Measurements from ENCODE around the gene NFE2L3. TPM values are rescaled to one million over a fixed set of nuclear protein-coding genes. Genes with fewer than 3 reads are reported as not detected.

NFE2L3 gene
- total RNA-seq, 5 donors from 2014 or later (not counting 1 experiment from before 2014, with no cell fraction given), result 1.8 to 6.2 (median 5.1) TPM

DNA sequence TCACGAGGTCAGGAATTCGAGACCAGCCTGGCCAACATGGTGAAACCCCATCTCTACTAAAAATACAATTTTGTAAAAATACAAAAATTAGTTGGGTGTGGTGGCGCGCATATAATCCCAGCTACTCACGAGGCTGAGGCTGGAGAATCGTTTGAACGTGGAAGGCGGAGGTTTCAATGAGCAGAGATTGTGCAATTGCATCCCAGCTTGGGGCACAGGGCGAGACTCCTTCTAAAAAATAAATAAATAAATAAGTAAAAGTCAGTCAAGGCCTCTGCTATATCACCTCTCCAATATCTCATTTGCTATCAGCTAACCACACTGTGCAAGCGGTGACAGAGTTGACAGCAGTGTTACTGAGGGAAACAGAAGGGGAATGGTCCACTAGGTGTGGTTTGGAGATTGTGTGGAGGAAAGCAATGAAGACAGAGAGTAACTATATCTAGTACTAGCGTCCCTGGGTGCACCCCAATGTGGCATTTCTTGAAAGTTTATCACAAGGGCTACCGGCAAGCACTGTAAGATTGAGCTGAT, 20.9 kb upstream of the NFE2L3 start:
- Histone ChIP-seq H3K27me3 (replicated peaks in 1 of 2; ENCODE audit: control insufficient read depth in 2 of 2, extremely low read depth in 1 of 2, insufficient read depth in 2 of 2, low read length in 1 of 2) (peaks cover 0 to 7% of the 10 kb centered on the region in 2 experiments), H3K9me3 (no peaks in the 10 kb centered on the region), H3K36me3 (ENCODE audit: control insufficient read depth in 2 of 2, extremely low read depth in 1 of 2, insufficient read depth in 1 of 2, low read length in 1 of 2) (no peaks in the 10 kb centered on the region), H3K27ac (ENCODE audit: low read length) (no peak overlapping the region), H3K4me1 (ENCODE audit: control insufficient read depth in 1 of 2, extremely low read depth in 1 of 2, insufficient read depth in 2 of 2, low read length in 2 of 2) (no peaks in the 10 kb centered on the region), H3K4me3 (ENCODE audit: control insufficient read depth in 1 of 2, extremely low read depth in 1 of 2, low read length in 1 of 2) (no peak overlapping the region)
- peaks cover 0 to 2% (median 0%) of the 10 kb centered on the region in 3 donors for H3K4me1 Mint-ChIP-seq
- POLR2A ChIA-PET, result no interaction called here
- no peak overlapping the region for H3K27ac Mint-ChIP-seq
- CTCF ChIA-PET, result no interaction called here
- H3K27me3 Mint-ChIP-seq, result peaks cover 0 to 6% of the 10 kb centered on the region in 2 donors
- WGBS (ENCODE audit: insufficient coverage), result 67% methylated on average over 2 of the region's 12 CpGs
- no peaks in the 10 kb centered on the region for H3K36me3 Mint-ChIP-seq
- DNase-seq (no peak), ATAC-seq (replicated peaks in 1 of 4) (no peak)
- H3K9me3 Mint-ChIP-seq, result no peaks in the 10 kb centered on the region
- no peak overlapping the region for H3K4me3 Mint-ChIP-seq

DNA sequence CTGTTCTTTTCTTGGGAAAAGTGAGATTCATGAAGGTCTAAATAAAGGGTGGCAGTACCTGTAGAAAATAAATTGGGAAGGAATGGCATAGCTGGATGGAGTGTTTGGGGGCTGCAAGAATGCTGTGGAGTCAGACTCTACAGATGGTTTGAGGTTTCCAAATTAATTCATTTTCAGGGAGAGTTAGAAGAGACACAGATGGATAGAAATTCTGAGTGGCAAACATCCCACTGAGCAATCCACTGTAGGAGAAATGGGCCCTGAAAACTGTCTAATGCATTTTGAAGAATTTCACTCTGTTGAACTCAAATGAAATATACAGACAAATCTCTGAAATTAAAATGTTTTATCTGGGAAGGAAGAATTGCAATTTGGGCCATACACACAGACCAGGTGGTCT, 16.9 kb upstream of the NFE2L3 start:
- CTCF ChIA-PET, result no interaction called here

DNA sequence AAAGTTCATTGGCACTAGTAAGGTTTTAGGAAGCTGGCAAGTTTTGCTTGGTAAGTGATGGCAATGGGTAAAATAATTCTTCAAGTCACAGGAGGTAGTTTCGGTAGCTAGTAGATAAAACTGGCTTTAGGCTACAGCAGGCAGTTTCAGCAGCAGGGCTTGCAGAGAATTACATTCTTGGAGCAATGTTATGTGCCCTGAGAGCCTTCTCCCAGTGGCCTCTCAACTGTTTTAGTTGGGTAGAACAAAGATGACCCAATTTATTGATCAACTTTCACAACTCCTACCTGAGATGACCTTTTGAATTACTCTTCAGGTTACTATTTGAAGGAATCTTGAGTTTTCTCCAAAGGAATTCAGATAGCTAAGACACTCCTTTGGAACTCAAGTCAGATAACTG, 16.4 kb upstream of the NFE2L3 start:
- ATAC-seq (replicated peaks in 1 of 4) (no peak), DNase-seq (no peak)
- ChIA-PET CTCF (interaction anchor here in 1 of 2 donors (0.6 kb wide), 1 partner anchor 75 kb away, joined by 8 read pairs; no protein-coding TSS in a partner anchor), POLR2A (no interaction called here)
- H3K4me3 ChIP-seq (ENCODE audit: control insufficient read depth in 1 of 2, extremely low read depth in 1 of 2, low read length in 1 of 2), result no peak overlapping the region
- H3K36me3 ChIP-seq (ENCODE audit: control insufficient read depth in 2 of 2, extremely low read depth in 1 of 2, insufficient read depth in 1 of 2, low read length in 1 of 2), result no peaks in the 10 kb centered on the region
- peaks cover 0 to 6% of the 10 kb centered on the region in 2 experiments for H3K27me3 ChIP-seq (replicated peaks in 1 of 2; ENCODE audit: control insufficient read depth in 2 of 2, extremely low read depth in 1 of 2, insufficient read depth in 2 of 2, low read length in 1 of 2)
- no peaks in the 10 kb centered on the region for H3K4me1 Mint-ChIP-seq
- H3K36me3 Mint-ChIP-seq, result no peaks in the 10 kb centered on the region
- no peak overlapping the region for H3K4me3 Mint-ChIP-seq
- no peaks in the 10 kb centered on the region for H3K9me3 ChIP-seq
- 100% methylated on average over 1 of the region's 1 CpG for WGBS (ENCODE audit: insufficient coverage)
- no peaks in the 10 kb centered on the region for H3K4me1 ChIP-seq (ENCODE audit: control insufficient read depth in 1 of 2, extremely low read depth in 1 of 2, insufficient read depth in 2 of 2, low read length in 2 of 2)
- H3K27ac Mint-ChIP-seq, result no peak overlapping the region
- H3K27me3 Mint-ChIP-seq, result peaks cover 0 to 4% of the 10 kb centered on the region in 2 donors
- no peaks in the 10 kb centered on the region for H3K9me3 Mint-ChIP-seq
- no peak overlapping the region for H3K27ac ChIP-seq (ENCODE audit: low read length)

More for the DNA sequence above, 16.9 kb upstream of the NFE2L3 start:
- H3K36me3 Mint-ChIP-seq, result no peaks in the 10 kb centered on the region
- DNase-seq (no peak), ATAC-seq (replicated peaks in 1 of 4) (no peak)
- H3K27me3 Mint-ChIP-seq, result peaks cover 0 to 4% of the 10 kb centered on the region in 2 donors
- H3K4me1 Mint-ChIP-seq, result no peaks in the 10 kb centered on the region
- POLR2A ChIA-PET, result no interaction called here
- H3K27me3 ChIP-seq (replicated peaks in 1 of 2; ENCODE audit: control insufficient read depth in 2 of 2, extremely low read depth in 1 of 2, insufficient read depth in 2 of 2, low read length in 1 of 2), result peaks cover 0 to 10% of the 10 kb centered on the region in 2 experiments
- H3K9me3 ChIP-seq, result no peaks in the 10 kb centered on the region
- H3K27ac Mint-ChIP-seq, result no peak overlapping the region
- H3K4me3 Mint-ChIP-seq, result no peak overlapping the region
- H3K36me3 ChIP-seq (ENCODE audit: control insufficient read depth in 2 of 2, extremely low read depth in 1 of 2, insufficient read depth in 1 of 2, low read length in 1 of 2), result no peaks in the 10 kb centered on the region
- H3K9me3 Mint-ChIP-seq, result no peaks in the 10 kb centered on the region
- no peaks in the 10 kb centered on the region for H3K4me1 ChIP-seq (ENCODE audit: control insufficient read depth in 1 of 2, extremely low read depth in 1 of 2, insufficient read depth in 2 of 2, low read length in 2 of 2)
- H3K27ac ChIP-seq (ENCODE audit: low read length), result no peak overlapping the region
- H3K4me3 ChIP-seq (ENCODE audit: control insufficient read depth in 1 of 2, extremely low read depth in 1 of 2, low read length in 1 of 2), result no peak overlapping the region

DNA sequence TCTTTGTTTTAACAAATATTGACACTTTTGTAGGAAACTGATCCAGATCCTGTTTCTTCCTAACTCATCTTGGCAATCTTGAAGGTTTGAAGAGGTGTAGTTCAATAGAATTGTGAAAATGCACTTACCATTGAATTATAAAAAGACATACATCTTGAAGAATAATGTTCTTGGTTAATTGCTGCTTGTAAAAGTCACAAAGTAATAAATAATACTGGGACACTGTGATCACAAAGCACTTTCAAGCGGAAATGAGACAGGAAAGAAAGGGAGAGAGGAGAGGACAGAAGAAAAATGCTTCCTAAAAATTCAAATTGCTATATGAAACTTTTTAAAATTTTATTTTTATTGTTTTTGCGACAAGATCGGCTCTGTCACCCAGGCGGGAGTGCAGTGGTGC, 15.2 kb upstream of the NFE2L3 start:
- H3K4me1 Mint-ChIP-seq, result no peaks in the 10 kb centered on the region
- Histone ChIP-seq H3K27me3 (replicated peaks in 1 of 2; ENCODE audit: control insufficient read depth in 2 of 2, extremely low read depth in 1 of 2, insufficient read depth in 2 of 2, low read length in 1 of 2) (peaks cover 0 to 3% of the 10 kb centered on the region in 2 experiments), H3K36me3 (ENCODE audit: control insufficient read depth in 2 of 2, extremely low read depth in 1 of 2, insufficient read depth in 1 of 2, low read length in 1 of 2) (no peaks in the 10 kb centered on the region), H3K27ac (ENCODE audit: low read length) (no peak overlapping the region), H3K9me3 (no peaks in the 10 kb centered on the region), H3K4me3 (ENCODE audit: control insufficient read depth in 1 of 2, extremely low read depth in 1 of 2, low read length in 1 of 2) (no peak overlapping the region), H3K4me1 (ENCODE audit: control insufficient read depth in 1 of 2, extremely low read depth in 1 of 2, insufficient read depth in 2 of 2, low read length in 2 of 2) (no peaks in the 10 kb centered on the region)
- ChIA-PET POLR2A (no interaction called here), CTCF (no interaction called here)
- DNase-seq (no peak), ATAC-seq (replicated peaks in 1 of 4) (no peak)
- no peak overlapping the region for H3K4me3 Mint-ChIP-seq
- H3K27ac Mint-ChIP-seq, result no peak overlapping the region
- peaks cover 0 to 2% of the 10 kb centered on the region in 2 donors for H3K27me3 Mint-ChIP-seq
- no CpG with 5 or more reads among the region's 4 CpGs for WGBS (ENCODE audit: insufficient coverage)
- no peaks in the 10 kb centered on the region for H3K9me3 Mint-ChIP-seq
- no peaks in the 10 kb centered on the region for H3K36me3 Mint-ChIP-seq

DNA sequence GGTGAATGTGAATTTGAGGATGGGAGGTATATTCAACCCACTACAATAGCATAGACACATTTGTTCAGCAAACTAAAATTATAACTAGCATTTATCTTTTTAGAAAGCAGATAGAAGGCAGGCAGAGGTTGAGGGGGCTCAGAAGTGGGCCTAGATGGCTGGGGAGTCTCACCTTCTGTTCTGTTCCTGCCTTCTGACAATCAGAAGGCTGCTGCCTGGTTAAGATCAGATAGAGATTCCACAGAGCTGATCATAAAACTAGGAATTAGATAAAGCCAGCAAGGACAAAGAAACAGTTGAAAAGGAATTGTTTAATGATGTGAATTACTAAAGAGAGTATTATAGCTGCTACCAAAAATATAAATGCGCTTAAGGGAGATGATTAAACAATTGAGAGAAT, 11.6 kb upstream of the NFE2L3 start:
- ATAC-seq (replicated peaks in 1 of 4) (no peak), DNase-seq (no peak)
- Mint-ChIP-seq H3K36me3 (no peaks in the 10 kb centered on the region), H3K27ac (no peak overlapping the region), H3K27me3 (peaks cover 0 to 8% of the 10 kb centered on the region in 2 donors), H3K4me1 (no peaks in the 10 kb centered on the region), H3K4me3 (no peak overlapping the region), H3K9me3 (no peaks in the 10 kb centered on the region)
- POLR2A ChIA-PET, result no interaction called here
- Histone ChIP-seq H3K27me3 (replicated peaks in 1 of 2; ENCODE audit: control insufficient read depth in 2 of 2, extremely low read depth in 1 of 2, insufficient read depth in 2 of 2, low read length in 1 of 2) (peaks cover 0 to 12% of the 10 kb centered on the region in 2 experiments), H3K4me1 (ENCODE audit: control insufficient read depth in 1 of 2, extremely low read depth in 1 of 2, insufficient read depth in 2 of 2, low read length in 2 of 2) (no peaks in the 10 kb centered on the region), H3K36me3 (ENCODE audit: control insufficient read depth in 2 of 2, extremely low read depth in 1 of 2, insufficient read depth in 1 of 2, low read length in 1 of 2) (no peaks in the 10 kb centered on the region), H3K4me3 (ENCODE audit: control insufficient read depth in 1 of 2, extremely low read depth in 1 of 2, low read length in 1 of 2) (no peak overlapping the region), H3K9me3 (no peaks in the 10 kb centered on the region), H3K27ac (ENCODE audit: low read length) (no peak overlapping the region)
- WGBS (ENCODE audit: insufficient coverage), result no CpG with 5 or more reads among the region's 1 CpG
- CTCF ChIA-PET, result no interaction called here

DNA sequence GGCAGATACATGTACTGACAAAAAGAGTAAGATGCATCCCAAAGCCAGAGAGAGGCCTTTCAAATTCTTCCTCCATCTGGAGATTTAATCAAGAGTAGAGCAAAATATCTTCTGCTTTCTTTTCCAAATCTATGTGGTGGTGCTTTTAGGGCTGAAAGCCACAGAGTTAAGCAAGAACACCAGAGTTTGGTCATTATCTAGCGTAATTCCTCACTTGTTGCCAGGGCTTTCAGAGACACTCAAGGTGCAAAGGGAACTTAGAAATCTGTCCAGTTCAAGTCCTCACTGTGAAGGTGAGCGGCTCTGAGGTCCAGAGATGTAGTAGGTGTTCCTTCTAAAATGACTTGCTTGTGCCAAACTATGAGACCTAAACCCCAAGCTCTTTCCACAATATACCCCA, 10.9 kb upstream of the NFE2L3 start:
- no peaks in the 10 kb centered on the region for H3K36me3 Mint-ChIP-seq
- ChIA-PET POLR2A (interaction anchor here in 1 of 2 donors (0.6 kb wide), 1 partner anchor 731 kb away, joined by 3 read pairs; no protein-coding TSS in a partner anchor), CTCF (no interaction called here)
- no peak for ATAC-seq (replicated peaks in 1 of 4)
- H3K36me3 ChIP-seq (ENCODE audit: control insufficient read depth in 2 of 2, extremely low read depth in 1 of 2, insufficient read depth in 1 of 2, low read length in 1 of 2), result no peaks in the 10 kb centered on the region
- H3K27me3 ChIP-seq (replicated peaks in 1 of 2; ENCODE audit: control insufficient read depth in 2 of 2, extremely low read depth in 1 of 2, insufficient read depth in 2 of 2, low read length in 1 of 2), result peaks cover 0 to 15% of the 10 kb centered on the region in 2 experiments
- H3K27ac Mint-ChIP-seq, result no peak overlapping the region
- no peaks in the 10 kb centered on the region for H3K9me3 ChIP-seq
- H3K27me3 Mint-ChIP-seq, result peaks cover 0 to 8% of the 10 kb centered on the region in 2 donors
- no peak overlapping the region for H3K4me3 ChIP-seq (ENCODE audit: control insufficient read depth in 1 of 2, extremely low read depth in 1 of 2, low read length in 1 of 2)
- H3K27ac ChIP-seq (ENCODE audit: low read length), result no peak overlapping the region
- no peak for DNase-seq
- H3K9me3 Mint-ChIP-seq, result no peaks in the 10 kb centered on the region
- WGBS (ENCODE audit: insufficient coverage), result no CpG with 5 or more reads among the region's 2 CpGs
- H3K4me1 Mint-ChIP-seq, result no peaks in the 10 kb centered on the region
- H3K4me3 Mint-ChIP-seq, result no peak overlapping the region
- H3K4me1 ChIP-seq (ENCODE audit: control insufficient read depth in 1 of 2, extremely low read depth in 1 of 2, insufficient read depth in 2 of 2, low read length in 2 of 2), result no peaks in the 10 kb centered on the region
